Pulmonary artery endothelial cell (primary cell): Measurements from ENCODE around the gene CTBP1. TPM values are rescaled to one million over a fixed set of nuclear protein-coding genes. Genes with fewer than 3 reads are reported as not detected.

Experiments used
- DNase-seq: peaks from one replicate; pipeline ENCODE4 v3.0.0-alpha.2; 2011; ENCODE audit warnings: low read depth, low spot score
- total RNA-seq: library from RNA; depleted of rRNA; stranded (reverse); fragments of >200 nt; gene quantifications from 2 replicates; pipeline ENCODE4 v1.2.3, GENCODE V29; 2014

CTBP1 gene
- total RNA-seq, 1 donor from 2014 or later, result 249 TPM

DNA sequence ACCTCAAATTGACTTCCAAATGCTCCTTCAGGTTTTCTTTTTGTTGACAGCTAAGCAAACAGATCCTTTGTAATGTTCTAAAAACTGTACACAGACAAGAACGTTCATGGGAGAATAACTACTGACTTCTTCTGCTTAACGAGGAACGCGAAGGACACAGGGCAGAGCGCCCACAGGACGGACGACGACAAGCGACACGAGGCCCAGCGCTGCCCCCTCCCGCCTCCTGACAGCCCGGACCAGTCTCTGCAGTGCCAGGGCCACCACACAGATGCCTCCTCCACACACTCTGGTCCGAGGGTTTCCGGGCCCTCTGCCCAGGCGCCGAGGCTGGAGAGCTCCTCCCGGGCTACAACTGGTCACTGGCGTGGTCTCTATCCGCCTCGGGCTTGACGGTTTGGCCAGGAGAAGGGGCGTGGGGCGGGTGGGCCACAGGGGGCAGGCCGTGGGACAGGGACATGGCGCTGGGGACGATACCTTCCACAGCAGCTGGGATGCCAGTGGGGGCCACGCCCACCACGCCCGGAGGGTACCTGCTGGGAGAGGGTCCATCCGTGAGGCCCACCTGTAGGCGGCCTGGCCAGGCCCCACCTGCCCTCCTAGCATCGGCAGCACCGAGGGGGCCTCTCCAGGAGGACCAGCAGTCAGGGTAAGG lies 36.9 kb downstream of the CTBP1 start:
- no peak for DNase-seq

- no peak for DNase-seq
Observed at GRCh38 chr4:1211371-1211770, 37.6 kb downstream of the CTBP1 start.

DNA sequence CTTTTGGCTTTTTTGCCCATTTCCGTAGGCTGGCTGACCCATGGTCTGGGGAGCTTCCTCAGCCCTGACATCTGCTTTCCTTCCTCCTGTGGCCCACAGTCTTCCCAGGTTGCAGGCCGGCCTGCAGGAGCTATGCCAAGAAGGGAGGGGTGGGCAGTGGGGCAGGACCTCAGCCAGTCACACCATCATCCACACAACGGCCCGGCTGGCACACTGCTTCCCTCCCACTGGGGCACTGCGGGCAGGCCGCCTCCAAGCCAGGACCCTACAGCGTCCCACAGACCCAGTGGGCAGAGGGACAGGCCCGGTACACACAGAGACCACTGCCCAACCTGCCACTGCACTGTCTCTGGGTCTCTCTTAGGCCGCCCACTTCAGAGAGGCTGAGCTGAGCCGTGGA lies 38.0 kb downstream of the CTBP1 start:
- DNase-seq, result no peak

- DNase-seq, result no peak
Observed at GRCh38 chr4:1210241-1210841, 38.6 kb downstream of the CTBP1 start.

DNA sequence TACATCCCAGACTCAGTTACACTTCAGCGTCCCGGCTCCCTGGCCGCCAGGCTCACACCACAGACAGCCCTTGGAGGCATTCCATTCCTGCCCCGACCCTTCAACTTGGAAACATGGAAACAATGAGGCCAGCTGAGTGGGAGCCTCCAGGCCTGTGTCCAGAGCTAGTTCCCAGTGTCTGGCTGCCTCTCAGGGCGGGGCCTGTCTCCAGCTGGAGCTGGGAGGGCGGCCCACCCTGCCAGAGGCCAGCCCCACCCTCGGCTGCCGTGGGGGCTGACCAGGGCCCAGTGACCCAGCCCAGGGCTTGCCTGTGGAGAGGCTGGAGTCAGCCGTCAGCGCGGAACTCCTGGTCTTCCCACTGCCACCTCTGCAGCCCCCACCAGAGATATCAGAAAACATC lies 39.1 kb downstream of the CTBP1 start:
- DNase-seq, result no peak

DNA sequence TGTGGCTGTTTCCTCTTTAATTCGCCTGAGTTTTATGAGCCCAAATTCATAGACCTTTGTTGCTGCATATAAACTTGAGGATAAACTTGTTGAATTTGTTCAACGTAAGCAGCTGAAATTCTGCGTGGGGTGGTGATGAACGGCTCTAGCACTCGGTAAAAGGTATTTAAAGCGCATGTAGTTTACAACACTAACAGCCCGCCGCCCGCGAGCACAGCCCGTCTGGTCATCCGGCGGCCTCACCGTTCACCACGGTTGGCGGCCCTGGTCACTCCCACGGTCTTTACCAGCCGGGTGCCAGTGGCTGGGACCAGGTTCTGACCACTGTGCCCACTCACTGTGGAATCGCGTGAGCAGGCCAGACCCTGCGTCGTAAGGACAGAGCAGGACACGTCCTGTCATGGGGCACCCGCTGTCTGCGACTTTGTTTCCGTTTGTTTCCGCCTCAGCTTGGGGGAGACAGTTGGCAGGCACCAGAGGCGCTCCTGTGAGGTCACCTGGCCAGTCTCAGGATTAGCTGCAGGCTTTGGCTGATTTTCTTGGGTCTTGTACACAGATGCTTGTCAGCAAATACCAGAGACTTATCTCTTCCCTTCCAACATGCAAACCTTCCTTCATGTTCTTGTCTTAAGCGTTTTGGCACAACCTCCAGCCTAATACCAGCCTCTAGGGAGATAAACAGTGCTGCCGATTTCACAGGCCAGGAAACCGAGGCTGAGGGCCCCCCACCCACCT lies 39.8 kb downstream of the CTBP1 start:
- no peak for DNase-seq

DNA sequence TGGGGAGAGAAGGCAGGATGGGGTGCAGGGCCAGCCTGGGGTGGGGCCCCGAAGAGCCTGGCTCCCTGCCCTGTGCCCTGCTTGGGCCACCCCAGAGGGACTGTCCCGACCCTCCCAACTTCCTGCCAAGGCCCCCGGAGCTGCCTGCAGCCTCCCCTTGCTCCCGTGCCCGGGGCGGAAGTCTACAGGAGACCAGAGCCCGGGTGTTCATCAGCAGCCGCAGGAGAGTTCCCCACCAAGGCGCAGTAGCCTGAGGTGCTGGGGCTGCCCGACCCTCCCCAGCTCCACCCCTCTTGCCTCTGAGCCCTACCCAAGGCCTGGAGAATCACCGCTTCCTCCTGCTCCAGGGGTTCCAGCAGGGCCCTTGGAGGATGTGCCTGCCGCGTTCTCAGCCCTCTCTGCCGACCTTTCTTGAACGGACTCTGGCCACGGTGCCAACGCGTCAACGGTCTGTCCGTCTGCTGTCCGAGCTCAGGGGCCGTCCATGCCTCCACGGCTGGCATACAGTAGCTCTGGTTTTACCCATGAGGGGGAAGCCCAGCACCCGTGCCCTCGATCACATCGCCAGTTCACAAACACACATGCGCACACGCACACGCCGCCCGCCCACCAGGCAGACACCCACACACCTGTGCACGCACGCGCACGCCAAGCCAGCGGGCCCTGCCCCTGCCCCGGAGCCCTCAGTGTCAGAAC lies 40.5 kb downstream of the CTBP1 start:
- no peak for DNase-seq

- no peak for DNase-seq
Observed at GRCh38 chr4:1207603-1208265, 41.2 kb downstream of the CTBP1 start.

DNA sequence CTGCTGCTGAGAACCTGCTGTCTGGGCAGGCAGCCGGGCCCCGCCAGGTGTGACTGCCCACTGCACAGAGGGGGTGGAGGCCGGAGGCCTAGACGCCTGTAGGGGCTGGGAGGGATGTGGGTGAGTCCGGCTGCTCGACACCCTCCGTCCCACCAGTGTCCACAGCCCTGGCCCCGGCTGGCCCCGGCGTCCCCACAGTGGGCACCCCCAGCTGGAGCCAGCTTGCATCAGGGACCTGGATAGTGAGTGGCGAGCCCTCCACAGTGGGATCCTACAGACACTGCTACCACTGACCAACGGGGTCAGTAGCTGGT lies 41.8 kb downstream of the CTBP1 start:
- no peak for DNase-seq

GRCh38 chr4:1206299-1207156 lies 42.4 kb downstream of the CTBP1 start:
- no peak for DNase-seq

GRCh38 chr4:1205586-1206298 lies 43.2 kb downstream of the CTBP1 start:
- DNase-seq, result no peak

- no peak for DNase-seq
Observed at GRCh38 chr4:1204828-1205585, 43.9 kb downstream of the CTBP1 start.

DNA sequence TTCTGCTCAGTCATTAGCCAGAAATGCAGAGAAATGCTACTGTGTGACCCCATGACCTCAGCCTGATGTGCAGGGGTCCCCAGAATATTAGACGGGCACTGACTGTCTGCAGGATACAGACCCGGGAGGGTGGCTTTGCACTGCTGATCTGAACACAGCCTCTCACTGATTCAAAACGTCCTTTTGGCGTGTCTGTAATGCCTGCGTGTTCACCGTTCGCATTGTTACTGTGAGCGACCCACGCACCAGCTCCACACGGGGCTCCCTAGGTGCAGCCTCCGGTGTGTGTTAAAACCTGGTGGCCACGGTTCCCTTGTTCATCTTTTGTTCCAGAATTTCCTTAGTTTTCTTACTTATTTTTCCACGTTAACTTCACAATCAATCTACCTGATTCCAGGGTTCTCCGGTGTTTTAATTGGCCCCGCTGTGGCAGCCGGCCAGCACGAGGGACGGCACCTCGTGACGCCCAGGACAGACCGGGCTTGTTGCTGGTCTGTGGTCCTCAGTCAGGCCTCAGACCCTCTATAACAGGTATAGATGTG lies 44.6 kb downstream of the CTBP1 start:
- no peak for DNase-seq

- DNase-seq, result no peak
Observed at GRCh38 chr4:1203026-1203616, 45.8 kb downstream of the CTBP1 start.

DNA sequence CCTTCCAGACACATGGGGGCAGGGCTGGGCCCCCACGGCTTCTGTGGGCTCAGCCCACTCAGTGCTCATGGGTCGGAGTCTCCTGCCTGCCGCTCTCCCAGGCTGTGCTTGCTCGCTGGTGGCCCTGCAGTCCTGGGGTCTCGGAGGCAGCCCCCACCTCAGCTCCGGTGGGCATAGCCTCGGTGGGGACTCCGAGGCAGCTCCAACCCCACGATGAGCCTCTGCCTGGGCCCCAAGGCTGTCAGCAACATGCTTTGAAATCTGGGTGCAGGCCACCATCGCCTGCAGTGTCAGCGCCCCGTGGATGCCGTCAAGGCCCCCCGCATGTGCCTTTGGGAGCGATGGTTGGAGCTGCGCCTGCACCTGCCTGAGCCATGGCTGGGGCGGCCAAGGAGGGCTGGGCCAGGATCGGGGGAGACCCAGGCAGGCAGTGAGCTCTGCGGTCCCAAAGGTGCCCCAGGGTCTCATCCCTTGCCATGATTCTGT lies 46.4 kb downstream of the CTBP1 start:
- no peak for DNase-seq

DNA sequence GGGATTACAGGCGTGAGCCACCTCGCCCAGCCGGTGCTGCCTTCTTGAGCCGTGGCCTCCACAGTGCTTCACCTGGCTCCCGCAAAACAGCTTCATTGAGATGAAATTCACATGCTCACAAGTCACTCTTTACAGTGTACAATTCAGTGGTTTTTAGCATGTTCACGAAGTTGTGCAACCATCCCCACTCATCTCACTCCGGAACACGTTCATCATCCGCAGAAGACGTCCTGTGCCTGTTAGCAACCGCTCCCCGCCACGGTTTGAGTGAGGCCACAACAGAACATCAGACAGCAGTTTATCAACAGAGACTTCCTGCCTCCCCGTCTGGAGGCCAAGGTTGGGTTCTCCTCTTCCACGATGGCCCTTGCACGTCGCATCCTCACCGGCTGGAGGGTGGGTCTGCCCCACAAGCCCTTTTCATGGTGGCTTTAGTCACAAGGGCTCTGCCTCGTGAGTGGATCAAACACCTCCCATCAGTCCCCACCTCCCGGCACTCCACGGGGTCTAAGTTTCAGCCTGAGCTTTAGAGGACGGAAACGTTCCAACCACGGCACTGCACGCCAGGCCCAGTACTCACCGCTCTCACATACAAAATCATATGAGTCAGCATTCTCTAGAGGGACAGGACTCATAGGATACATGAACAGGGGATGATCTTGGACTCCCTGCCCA lies 46.9 kb downstream of the CTBP1 start:
- DNase-seq, result no peak

GRCh38 chr4:1200425-1201035 lies 48.4 kb downstream of the CTBP1 start:
- no peak for DNase-seq
